Thoracic aorta (tissue), 2 donors: ENCODE measurements around the gene UCK1. TPM values are rescaled to one million over a fixed set of nuclear protein-coding genes. Genes with fewer than 3 reads are reported as not detected.
"Not testable (repeated sequence)": the region's sequence is repeated elsewhere in the genome, so short reads cannot be mapped to it uniquely, and the experiment has no call there.

ENCODE experiments used
- ATAC-seq: fragments of 150-250 bp; one replicate; pipeline ENCODE4 v1.8.0; 2017; ENCODE audit warnings: low read depth; ENCODE audit not compliant: insufficient number of reproducible peaks, low FRiP score
- DNase-seq: peaks from one replicate; pipeline ENCODE4 v3.0.0-alpha.2; 2020; ENCODE audit warnings: low spot score
- H3K27ac ChIP-seq, 2 donors: fragments of 200-600 bp; sonication (generic); 1 replicate in 1 of 2; 2 replicates in 1 of 2; pipeline ENCODE4 v1.5.1; 2016; ENCODE audit warnings: mild to moderate bottlenecking in 2 of 2, moderate library complexity in 2 of 2
- H3K27me3 ChIP-seq: fragments of 200-600 bp; sonication (generic); replicated peaks from 2 replicates; pipeline ENCODE4 v1.6.0; 2016; ENCODE audit warnings: mild to moderate bottlenecking; ENCODE audit not compliant: insufficient read depth
- H3K36me3 ChIP-seq: fragments of 200-600 bp; sonication (generic); one replicate; pipeline ENCODE4 v1.5.1; 2016
- H3K4me1 ChIP-seq, 2 donors: fragments of 200-600 bp; sonication (generic); 1 replicate in 1 of 2; 2 replicates in 1 of 2; pipeline versions ENCODE4 v1.5.1 to v1.6.0; 2016; ENCODE audit warnings: low read depth in 2 of 2, mild to moderate bottlenecking in 1 of 2; ENCODE audit not compliant: control insufficient read depth in 1 of 2
- H3K4me3 ChIP-seq: fragments of 200-600 bp; sonication (generic); 2 replicates; pipeline ENCODE4 v1.5.1; 2016; ENCODE audit warnings: mild to moderate bottlenecking
- H3K9me3 ChIP-seq: fragments of 200-600 bp; sonication (generic); 2 replicates; pipeline ENCODE4 v1.5.1; 2016
- CTCF ChIP-seq: fragments of 200-600 bp; sonication (generic); IDR thresholded peaks from one replicate; pipeline ENCODE4 v1.5.1; 2019; ENCODE audit warnings: antibody characterized with exemption
- total RNA-seq, 2 donors: library from RNA; depleted of rRNA; stranded (reverse); fragments of >200 nt; gene quantifications; one replicate each; pipeline versions ENCODE4 v1.1.0 to v1.2.3, GENCODE V29; 2016

Gene UCK1
- total RNA-seq, 2 donors from 2014 or later, result 25.5 to 39.1 TPM

- peaks cover 49% of the 10 kb centered on the region for H3K36me3 ChIP-seq
Measured at GRCh38 chr9:131520503-131520902, 10.6 kb downstream of the UCK1 start.

GRCh38 chr9:131518553-131518952 is 12.5 kb downstream of the UCK1 start:
- ATAC-seq, result no peak
- Histone ChIP-seq H3K27ac (no peak overlapping the region), H3K9me3 (no peaks in the 10 kb centered on the region), H3K4me1 (no peaks in the 10 kb centered on the region), H3K27me3 (no peaks in the 10 kb centered on the region), H3K4me3 (no peak overlapping the region), H3K36me3 (peaks cover 54% of the 10 kb centered on the region)
- no peak for TF ChIP-seq CTCF
- no peak for DNase-seq

More at GRCh38 chr9:131520503-131520902, 10.6 kb downstream of the UCK1 start:
- no peak for DNase-seq
- ATAC-seq, result no peak
- H3K4me3 ChIP-seq, result no peak overlapping the region
- no peaks in the 10 kb centered on the region for H3K9me3 ChIP-seq
- no peaks in the 10 kb centered on the region for H3K27me3 ChIP-seq
- no peak overlapping the region for H3K27ac ChIP-seq
- TF ChIP-seq CTCF, result no peak
- no peaks in the 10 kb centered on the region for H3K4me1 ChIP-seq

GRCh38 chr9:131517761-131518190 is 13.3 kb downstream of the UCK1 start:
- no peak for TF ChIP-seq CTCF
- Histone ChIP-seq H3K9me3 (no peaks in the 10 kb centered on the region), H3K4me3 (no peak overlapping the region), H3K27ac (no peak overlapping the region), H3K36me3 (peaks cover 60% of the 10 kb centered on the region), H3K4me1 (no peaks in the 10 kb centered on the region), H3K27me3 (no peaks in the 10 kb centered on the region)
- DNase-seq, result no peak
- no peak for ATAC-seq

- ATAC-seq (no peak), DNase-seq (no peak)
- peaks cover 64% of the 10 kb centered on the region for H3K36me3 ChIP-seq
- no peaks in the 10 kb centered on the region for H3K4me1 ChIP-seq
- H3K27me3 ChIP-seq, result no peaks in the 10 kb centered on the region
- H3K27ac ChIP-seq, result no peak overlapping the region
- H3K4me3 ChIP-seq, result no peak overlapping the region
- H3K9me3 ChIP-seq, result no peaks in the 10 kb centered on the region
- no peak for TF ChIP-seq CTCF
Measured at GRCh38 chr9:131516930-131517329, 14.1 kb downstream of the UCK1 start.

DNA sequence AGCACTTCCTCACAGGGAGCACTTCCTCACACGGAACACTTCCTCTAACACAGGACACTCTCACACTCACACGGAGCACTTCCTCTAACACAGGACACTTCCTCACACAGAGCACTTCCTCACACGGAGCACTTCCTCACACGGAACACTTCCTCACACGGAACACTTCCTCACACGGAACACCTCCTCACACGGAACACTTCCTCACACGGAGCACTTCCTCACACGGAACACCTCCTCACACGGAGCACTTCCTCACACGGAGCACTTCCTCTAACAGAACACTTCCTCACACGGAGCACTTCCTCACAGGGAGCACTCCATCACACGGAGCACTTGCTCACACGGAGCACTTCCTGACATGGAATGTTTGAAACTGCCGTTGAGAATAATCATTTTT is 15.0 kb downstream of the UCK1 start:
- TF ChIP-seq CTCF, result no peak
- H3K27me3 ChIP-seq, result no peaks in the 10 kb centered on the region
- no peaks in the 10 kb centered on the region for H3K4me1 ChIP-seq
- H3K9me3 ChIP-seq, result no peaks in the 10 kb centered on the region
- no peak overlapping the region for H3K27ac ChIP-seq
- ATAC-seq, result no peak
- DNase-seq, result no peak
- no peak overlapping the region for H3K4me3 ChIP-seq
- H3K36me3 ChIP-seq, result peaks cover 68% of the 10 kb centered on the region

- H3K4me1 ChIP-seq, H3K27ac ChIP-seq, H3K27me3 ChIP-seq, H3K4me3 ChIP-seq, ATAC-seq, DNase-seq, H3K9me3 ChIP-seq: not testable (repeated sequence)
- H3K36me3 ChIP-seq, result peaks cover 73% of the 10 kb centered on the region
Measured at GRCh38 chr9:131515559-131516031, 15.5 kb downstream of the UCK1 start.
